Activated CD4-positive, CD25-positive, alpha-beta regulatory T cell treated with anti-CD3 and anti-CD28 coated beads, Interleukin-2, amount 50 U/mL, for 16 hours (primary cell): ENCODE data around the gene HPSE2.
"Not testable (repeated sequence)": the region's sequence is repeated elsewhere in the genome, so short reads cannot be mapped to it uniquely, and the experiment has no call there.

Experiments
- DNase-seq: peaks from one replicate; pipeline ENCODE4 v3.0.0-alpha.2; 2020; ENCODE audit warnings: low read depth, low spot score

HPSE2 gene

DNA sequence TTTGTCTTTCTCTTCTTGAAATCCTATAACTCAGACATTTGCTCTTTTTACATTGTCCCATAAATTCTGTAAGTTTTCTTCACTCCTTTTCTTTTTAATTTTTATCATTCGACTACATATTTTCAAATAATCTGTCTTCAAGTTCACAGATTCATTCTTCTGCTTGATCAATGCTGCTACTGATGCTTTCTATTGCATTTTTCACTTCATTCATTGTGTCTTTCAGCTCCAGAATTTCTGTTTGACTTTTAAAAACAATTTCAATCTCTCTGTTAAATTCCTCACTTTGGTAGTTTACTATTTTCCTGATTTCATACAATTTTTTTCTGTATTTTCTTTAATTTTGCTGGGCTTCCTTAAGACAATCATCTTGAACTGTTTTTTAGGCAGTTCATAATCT lies 230.4 kb downstream of the HPSE2 start:
- DNase-seq = no peak

DNA sequence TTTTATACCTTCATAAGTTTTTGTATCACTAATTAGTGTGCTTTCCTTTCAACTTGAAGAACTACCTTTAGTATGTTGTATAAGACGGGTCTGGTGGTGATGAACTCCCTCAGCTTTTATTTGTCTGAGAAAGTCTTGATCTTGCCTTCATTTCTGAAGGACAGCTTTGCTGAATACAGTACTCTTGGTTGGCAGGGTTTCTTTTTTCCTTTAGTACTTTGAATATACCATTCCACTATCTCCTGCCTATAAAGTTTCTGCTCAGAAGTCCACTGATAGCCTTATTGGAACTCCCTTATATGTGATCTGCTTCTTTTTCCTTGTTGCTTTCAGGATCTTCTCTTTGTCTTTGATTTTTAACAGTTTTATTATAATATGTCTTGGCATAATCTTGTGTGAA lies 230.9 kb downstream of the HPSE2 start:
- DNase-seq = no peak

DNA sequence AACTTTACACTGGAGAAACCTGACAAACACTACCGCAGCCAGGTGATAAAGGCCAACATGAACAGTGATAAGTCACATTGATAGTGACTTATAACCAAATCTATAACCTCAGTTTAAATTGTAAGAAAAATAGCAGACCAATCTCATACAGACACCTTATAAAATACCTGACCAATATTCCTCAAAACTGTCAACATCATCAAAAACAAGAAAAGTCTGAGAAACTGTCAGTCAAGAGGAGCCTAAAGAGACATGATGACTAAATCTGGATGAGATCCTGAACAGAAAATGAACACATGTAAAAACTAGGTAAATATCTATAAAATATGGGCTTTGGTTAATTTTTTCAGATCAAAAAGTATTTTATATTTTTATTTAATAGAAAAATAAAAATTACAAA lies 233.3 kb downstream of the HPSE2 start:
- no peak for DNase-seq

DNA sequence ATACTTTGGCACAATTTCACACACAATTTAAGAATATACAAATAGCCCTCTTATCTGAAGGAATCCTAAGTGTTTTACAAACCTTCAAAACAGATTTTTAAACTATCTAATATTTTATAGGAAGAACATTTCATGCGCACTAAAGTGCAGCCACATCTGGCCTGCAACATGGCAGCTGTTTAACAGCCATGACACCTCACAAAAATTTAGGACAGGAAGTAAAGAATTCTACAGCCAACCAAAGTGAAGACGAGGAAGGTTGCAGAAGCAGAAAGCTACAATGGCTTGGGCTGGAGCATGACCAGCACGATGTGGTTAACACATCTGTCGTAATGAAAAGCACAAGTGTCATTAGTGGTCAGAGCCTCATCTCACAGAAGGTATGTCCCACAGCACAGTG lies 238.1 kb downstream of the HPSE2 start:
- DNase-seq = no peak

DNA sequence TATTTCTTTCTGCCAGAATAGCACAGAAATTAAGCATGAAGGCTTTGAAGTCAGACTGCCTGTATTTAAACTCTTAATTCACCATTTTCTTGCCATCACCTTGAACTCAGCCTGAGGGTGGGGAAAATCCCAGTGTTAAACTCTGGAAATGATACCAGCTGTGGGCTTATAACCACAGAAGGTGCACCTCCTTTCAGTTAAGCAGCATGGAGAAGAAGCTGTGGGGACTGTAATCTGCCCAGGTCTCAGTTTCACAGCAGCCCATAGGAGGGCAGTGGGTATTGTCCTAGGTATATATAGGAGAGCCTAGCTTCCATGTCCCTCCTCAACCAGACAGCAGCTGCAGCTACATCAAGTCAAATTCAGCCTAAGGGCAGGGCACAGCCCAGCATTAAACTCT lies 241.6 kb downstream of the HPSE2 start:
- DNase-seq = no peak

DNA sequence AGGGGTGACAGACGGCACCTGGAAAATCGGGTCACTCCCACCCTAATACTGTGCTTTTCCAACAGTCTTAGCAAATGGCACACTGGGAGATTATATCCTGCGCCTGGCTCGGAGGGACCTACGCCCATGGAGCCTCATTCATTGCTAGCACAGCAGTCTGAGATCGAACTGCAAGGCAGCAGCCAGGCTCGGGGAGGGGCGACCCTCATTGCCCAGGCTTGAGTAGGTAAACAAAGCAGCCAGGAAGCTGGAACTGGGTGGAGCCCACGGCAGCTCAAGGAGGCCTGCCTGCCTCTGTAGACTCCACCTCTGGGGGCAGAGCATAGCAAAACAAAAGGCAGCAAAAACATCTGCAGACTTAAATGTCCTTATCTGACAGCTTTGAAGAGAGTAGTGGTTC lies 251.9 kb downstream of the HPSE2 start:
- DNase-seq = not testable (repeated sequence)

DNA sequence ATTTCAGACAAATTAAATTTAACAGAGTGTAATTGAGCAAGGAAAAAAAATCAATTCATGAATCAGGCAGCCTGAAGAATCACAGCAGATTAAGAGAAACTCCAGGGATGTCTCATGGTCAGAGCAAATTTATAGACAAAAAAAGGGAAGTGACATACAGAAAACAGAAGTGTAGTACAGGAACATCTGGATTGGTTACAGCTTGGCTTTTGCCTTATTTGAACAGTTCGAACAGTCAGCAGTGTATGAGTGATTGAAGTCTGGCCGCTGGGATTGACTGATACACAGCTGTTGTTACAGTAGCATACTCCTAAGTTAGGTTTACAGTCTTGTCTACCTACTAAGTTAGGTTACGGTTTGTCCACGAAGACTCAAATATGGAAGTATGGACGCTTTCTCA lies 255.3 kb downstream of the HPSE2 start:
- DNase-seq = no peak

DNA sequence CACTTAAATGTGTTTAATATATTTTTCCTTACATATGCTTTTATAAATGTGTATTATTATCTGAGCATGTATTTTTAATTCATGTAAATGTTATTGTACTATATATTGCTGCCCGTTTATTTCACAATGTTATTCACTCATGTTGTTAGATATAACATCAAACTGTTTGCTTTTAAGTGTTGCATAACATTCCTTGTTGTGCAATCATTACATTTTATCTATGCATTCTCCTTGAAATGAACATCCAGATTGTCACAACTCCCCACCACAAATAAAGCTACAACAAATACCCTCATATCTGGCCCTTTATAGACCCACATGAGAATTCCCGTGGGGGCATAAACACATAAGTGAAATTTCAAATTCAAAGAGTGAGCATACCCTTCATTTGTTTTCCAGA lies 264.2 kb downstream of the HPSE2 start:
- no peak for DNase-seq

DNA sequence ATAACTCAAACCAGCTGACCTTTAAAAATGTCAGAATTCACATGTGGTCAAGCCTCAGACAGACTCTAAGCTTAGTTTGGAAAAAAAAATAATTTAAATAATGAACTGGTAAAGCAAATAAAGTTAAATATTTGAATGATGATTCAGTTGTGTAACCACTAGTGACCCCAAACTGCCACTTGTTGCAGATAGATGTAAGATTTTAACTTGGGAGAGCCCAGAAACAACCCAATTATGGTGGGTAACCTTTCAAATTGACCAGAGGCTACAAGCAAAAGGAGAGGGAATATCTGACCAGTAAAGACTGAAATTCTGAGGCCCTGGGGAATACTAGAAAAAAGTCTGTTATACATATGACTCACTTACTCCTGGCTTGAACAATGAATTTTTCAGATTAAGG lies 268.1 kb downstream of the HPSE2 start:
- no peak for DNase-seq

DNA sequence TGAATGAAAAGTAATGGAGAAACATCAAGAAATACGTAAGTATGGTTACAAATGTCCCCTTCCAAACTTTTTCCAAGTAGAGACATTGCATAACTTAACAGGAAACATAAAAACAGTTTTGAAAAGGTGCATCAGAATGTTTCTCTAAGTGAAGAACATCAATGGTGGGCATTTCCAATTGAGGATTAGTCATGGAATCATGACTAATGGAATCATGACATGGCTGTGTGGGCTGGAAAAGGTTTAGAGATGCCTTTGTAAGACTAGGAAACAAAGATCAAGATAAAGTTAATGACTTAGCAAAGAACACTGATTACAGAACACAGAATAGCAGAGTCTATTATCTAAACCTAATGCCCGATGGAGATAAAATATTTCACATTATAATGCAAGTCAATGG lies 272.0 kb downstream of the HPSE2 start:
- no peak for DNase-seq

DNA sequence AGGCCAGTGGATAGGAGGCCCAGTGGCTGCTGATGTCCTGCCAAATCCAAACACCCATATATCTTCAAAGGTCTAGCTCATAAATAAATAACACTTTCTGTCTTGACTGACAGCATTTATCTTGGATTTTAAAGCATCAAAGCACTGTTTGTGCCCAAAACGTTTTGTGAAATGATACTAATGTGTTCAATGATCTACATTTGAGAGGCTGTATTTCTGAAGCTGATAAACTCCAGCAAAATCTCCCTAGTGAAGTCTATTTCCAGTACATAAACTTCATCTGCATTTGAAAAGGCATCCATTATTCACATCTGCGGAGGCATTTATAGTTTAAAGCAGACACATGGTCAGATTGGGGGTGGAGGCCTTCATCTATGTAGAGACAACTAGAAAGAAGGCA lies 276.3 kb downstream of the HPSE2 start:
- DNase-seq = no peak

DNA sequence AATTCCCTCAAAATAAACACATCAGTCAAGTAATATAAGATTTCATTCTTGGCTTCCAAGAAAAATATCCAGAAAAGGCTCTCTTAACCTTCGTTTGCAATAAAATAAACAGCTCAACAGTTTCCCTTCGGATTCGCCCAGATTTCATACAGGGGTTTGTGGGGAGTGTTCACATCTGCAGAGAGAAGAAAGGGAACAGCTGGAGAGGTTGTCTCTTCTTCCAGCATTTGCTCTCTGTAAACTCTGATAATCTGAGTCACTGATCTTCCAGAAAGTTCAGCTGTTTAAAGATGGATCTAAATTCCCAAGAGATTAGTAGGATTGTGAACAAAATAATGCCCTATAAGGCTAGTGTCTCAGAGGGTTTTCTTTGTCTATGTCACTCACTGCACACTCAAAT lies 277.9 kb downstream of the HPSE2 start:
- DNase-seq = no peak

DNA sequence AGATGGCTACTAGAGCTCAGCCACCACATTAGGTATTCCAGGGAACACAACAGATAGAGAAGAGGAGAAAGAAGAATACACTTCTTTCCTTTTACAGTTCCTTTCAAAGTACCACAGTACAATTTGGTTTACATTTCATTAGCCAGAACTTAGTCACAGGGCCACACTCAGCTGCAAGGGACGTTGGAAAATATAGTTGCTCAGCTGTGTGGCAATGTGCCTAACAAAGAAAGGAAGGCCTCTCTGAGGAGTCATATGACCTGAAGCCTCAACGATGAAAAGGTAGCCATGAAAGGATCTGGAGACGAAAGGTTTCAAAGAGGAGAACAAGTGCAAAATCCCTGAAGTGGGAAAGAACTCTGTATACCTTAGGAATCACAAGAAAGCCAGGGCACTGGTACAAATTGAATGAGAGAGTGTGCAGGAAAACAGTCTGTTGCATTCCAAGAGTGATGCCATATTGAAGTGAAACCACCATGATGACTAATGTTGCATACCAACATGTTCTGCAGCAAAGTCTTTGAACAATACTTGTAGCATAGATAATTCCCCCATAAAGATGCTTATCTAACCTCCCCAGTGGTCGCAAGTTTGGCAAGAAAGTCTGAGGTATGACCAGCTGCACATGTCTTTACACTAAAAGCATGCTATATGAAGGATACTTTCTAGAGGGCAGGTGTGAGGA lies 278.9 kb downstream of the HPSE2 start:
- no peak for DNase-seq

DNA sequence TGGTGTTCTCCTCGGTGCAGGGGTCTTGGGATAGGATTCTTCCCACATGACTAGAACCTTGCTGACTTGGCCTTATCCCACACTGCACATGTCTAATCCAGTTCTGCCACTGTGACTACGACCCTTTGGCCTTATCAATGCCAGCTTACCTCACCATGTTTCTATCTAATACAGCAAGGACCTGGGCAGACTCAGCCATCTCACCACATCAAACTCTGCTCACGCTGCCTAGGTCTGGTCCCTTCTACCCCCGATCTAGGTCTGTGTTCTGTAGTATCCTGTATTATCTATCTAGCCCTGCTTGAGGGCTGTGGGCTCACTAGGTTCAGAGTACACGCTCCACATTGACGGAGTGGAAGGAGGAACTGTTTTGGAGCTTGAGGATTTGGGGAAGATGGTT lies 282.4 kb downstream of the HPSE2 start:
- no peak for DNase-seq

DNA sequence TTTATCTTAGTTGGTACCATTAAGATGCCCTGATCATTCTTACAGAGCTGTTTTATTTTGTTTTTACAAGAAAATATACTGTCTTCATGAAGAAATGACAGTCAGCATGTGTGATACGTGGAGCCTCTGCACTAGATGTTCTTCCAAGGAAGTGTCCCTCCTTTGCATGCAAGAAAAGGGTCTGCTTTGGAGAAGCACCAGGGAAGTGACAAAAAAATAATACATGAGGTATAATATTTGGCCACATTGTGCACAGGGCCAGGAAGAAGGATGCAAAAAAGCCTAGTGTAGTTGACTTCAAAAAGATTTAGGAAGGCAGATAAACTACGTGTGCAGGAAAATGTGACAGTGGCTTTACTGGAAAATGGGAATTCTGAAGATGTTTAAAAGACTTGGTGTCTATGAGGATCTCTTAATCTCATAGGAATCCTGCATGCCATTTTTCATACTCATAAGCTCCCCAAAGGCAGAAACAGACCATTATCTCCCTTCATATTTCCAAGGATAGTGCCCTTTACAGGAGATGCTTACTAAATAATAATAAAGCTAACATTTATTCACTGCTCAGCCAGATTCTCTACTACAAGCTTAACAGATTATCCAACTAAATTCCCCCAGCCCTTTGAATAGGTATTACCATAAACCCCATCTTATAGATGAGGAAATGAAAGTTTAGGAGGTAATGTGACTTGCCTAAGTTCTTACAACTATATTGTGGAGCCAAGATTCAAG lies 284.2 kb downstream of the HPSE2 start:
- no peak for DNase-seq

DNA sequence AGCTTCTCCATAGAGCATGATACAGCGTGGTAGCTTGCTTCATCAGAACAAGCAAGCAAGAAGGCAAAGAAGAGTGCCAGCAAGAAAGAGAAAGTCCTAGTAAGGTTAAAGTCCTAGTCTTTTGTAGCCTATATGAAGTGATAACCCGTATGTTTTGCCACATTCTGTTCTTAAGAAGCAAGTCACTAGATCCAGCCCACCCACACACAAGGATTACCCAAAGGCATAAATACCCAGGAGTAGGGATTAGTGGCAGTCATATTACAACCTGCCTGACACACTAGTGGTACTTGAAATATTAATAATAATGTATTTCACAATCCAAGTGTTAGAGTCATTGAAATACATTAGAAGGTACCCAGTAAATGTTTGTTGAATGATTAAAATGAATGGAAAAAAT lies 285.5 kb downstream of the HPSE2 start:
- no peak for DNase-seq

DNA sequence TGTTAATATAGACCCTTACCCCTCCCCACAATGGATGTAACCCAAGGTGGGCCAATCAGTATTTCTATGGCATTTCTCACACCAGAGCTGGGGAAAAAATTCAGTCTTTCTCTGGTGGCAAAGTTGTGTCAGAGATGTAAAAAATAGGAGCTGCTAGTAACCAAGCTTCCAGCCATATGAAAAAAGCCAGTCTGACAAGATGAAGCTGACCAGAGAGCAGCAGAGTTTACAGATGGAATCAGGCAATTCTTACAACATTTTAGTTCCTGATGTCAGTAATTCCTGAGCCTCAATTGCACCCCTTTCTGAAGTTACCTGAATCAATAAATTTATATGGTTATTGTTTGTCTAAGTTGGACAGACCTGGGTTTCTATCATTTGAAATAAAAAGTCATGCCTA lies 286.3 kb downstream of the HPSE2 start:
- no peak for DNase-seq

DNA sequence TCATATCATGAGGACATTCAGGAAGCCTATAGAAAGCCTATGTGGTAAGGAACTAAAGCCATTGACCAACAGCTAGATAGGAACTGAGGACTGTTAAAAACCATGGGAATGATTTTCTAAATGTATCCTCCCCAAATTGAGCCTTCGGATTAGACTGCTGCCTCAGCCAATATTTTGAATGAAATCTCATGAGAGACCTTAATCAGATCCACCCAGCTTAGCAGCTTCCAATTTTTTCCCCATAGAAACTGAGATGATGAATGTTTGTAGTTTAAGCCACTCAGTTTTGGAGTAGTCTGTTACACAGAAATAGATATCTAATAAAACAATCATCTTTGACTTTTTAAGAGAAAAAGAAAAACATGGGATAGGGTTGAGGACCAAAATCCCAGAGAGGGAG lies 292.0 kb downstream of the HPSE2 start:
- DNase-seq = no peak

DNA sequence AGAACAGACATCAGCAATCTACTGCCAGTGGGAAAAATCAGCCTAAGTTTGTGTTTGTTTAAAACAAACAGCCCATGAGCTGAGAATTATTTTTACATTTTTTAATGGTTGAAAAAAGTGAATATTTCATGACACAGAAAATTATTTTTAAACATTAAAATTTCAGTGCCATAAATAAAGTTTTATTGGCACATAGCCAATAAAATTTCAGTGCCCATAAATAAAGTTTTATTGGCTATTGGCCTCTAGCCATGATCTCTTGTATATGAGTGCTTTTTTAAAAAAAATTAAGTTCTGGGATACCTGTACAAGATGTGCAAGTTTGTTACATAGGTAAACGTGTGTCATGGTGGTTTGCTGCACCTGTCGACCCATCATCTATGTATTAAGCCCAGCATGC lies 305.9 kb downstream of the HPSE2 start:
- no peak for DNase-seq

DNA sequence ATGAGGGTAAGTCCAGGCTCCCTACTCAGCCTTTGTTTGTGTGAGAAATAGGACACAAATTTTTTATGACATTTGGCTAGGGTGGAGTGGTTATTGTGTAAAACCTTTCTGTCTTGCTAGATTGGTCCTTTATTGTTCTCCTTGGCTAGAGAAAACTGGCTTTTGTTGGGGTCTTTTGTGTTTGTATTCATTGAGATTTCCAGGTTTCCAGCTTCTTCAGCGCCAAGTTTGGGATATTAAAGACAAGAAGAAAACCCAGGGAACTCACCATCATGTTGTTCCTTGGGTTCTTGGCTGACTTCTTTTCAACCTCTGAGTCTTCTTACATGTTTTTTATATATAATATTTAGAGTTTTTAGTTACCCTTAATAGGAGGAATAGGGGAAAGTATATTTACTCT lies 310.0 kb downstream of the HPSE2 start:
- DNase-seq = no peak

DNA sequence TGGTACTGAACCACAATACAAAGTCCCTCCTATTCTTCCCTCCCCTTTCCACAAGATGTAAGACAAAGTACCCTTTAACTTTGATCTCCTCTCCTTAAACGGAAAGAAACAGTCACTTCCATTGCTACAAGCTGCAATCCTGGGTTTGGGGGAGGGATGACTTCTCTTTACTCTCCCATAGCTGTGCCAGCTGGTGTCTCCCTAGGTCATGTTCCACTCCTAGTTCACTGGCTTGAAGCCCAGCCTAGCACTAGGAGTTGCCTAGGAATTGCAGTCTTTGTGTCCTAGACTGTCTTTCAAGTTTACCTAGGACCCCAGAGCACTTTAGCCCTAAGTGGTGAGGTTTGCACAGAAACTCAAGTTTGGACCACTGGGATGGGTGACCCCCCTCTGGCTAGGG lies 311.1 kb downstream of the HPSE2 start:
- no peak for DNase-seq

DNA sequence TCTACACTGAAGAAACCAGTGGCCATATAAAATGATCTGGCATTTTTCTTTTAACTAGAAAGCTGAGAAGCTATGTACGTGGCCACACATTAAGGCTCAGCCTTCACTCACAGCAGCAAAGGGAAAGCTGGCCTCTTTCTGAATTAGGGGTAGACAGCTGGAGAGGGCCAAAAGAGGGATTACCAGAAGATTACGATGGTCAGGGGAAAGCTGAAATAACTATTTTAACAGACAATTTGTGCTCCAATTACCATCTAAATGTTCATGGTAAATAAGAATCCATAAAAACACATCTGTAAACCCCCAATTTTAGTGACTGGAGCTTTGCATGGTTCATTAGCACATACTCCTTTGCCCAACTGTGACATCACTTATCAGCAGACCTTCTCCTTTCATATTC lies 314.3 kb downstream of the HPSE2 start:
- DNase-seq = no peak

DNA sequence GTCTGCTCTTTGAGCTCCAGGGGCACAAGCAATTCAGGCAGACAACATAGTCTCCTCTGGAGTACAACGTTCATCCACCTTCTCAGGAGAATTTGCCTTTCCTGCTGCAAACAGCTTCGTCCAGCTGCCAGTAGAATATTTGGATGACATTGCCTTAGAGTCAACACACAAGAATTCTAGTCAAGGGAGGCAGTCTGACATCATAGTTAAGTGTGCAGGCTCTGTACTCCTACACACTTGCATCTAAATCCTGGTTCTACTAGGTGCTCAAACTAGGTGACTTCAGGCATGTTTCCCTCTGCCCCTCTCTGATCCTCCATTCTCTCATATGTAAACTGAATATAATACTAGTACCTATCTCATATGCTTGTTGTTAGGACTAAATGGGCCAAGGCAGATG lies 314.8 kb downstream of the HPSE2 start:
- DNase-seq = no peak

DNA sequence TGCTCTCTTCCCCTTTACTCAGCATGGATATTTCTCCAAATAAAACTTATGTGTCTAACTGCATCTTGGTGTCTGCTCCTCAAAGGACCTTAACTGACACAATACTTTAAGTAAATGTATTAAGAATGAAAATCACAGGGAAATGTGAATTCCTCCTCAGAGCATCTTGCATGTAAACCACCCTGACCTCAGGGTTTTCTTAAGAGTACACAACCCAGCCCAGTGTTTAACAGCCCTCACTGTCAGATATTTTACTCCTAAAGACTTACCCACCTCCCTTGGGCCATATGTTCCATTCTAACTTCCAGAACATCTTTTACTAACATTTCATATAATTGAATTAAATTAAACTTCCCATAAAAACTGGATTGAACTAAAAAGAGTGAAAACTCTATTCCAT lies 315.3 kb downstream of the HPSE2 start:
- DNase-seq = no peak
